Measurements from ENCODE around the gene DNAAF9.

DNA sequence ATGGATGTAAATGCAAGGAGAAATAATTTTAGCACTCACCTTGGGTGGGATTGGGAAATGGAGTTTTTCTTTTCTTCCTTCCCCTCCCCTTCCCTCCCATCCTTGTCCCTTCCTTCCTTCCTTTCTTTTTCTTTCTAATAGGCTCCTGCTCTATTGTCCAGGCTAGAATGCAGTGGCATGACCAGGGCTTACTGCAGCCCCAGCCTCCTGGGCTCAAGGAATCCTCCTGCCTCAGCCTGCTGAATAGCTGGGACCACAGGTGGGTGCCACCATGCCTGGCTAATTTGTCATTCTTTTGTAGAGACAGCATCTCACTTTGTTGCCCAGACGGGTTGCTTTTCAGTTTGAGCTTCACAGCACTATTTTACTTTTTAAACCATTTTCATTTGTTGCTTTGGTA lies 41.9 kb upstream of the DNAAF9 start:
- TF ChIP-seq, protein P1, sequence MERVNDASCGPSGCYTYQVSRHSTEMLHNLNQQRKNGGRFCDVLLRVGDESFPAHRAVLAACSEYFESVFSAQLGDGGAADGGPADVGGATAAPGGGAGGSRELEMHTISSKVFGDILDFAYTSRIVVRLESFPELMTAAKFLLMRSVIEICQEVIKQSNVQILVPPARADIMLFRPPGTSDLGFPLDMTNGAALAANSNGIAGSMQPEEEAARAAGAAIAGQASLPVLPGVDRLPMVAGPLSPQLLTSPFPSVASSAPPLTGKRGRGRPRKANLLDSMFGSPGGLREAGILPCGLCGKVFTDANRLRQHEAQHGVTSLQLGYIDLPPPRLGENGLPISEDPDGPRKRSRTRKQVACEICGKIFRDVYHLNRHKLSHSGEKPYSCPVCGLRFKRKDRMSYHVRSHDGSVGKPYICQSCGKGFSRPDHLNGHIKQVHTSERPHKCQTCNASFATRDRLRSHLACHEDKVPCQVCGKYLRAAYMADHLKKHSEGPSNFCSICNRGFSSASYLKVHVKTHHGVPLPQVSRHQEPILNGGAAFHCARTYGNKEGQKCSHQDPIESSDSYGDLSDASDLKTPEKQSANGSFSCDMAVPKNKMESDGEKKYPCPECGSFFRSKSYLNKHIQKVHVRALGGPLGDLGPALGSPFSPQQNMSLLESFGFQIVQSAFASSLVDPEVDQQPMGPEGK (CRISPR knock-in tag; IDR thresholded peaks at IDR 0.05; ENCODE audit: borderline replicate concordance): no peak
- TF ChIP-seq, protein P2, sequence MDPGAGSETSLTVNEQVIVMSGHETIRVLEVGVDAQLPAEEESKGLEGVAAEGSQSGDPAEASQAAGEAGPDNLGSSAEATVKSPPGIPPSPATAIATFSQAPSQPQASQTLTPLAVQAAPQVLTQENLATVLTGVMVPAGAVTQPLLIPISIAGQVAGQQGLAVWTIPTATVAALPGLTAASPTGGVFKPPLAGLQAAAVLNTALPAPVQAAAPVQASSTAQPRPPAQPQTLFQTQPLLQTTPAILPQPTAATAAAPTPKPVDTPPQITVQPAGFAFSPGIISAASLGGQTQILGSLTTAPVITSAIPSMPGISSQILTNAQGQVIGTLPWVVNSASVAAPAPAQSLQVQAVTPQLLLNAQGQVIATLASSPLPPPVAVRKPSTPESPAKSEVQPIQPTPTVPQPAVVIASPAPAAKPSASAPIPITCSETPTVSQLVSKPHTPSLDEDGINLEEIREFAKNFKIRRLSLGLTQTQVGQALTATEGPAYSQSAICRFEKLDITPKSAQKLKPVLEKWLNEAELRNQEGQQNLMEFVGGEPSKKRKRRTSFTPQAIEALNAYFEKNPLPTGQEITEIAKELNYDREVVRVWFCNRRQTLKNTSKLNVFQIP (CRISPR knock-in tag; IDR thresholded peaks at IDR 0.05; ENCODE audit: borderline replicate concordance, low read depth): no peak
- TF ChIP-seq ESRRG (CRISPR knock-in tag; IDR thresholded peaks at IDR 0.05): no peak
- TF ChIP-seq ZFP3 (CRISPR knock-in tag; IDR thresholded peaks at IDR 0.05): no peak
- TF ChIP-seq ARNTL (CRISPR knock-in tag; IDR thresholded peaks at IDR 0.05; ENCODE audit: borderline replicate concordance, low read depth): no peak
- TF ChIP-seq ZNF565 (CRISPR knock-in tag; conservative IDR thresholded peaks at IDR 0.05; ENCODE audit: low read depth): no peak
- TF ChIP-seq ISL1 (CRISPR knock-in tag; IDR thresholded peaks at IDR 0.05): no peak
- TF ChIP-seq, protein P3, sequence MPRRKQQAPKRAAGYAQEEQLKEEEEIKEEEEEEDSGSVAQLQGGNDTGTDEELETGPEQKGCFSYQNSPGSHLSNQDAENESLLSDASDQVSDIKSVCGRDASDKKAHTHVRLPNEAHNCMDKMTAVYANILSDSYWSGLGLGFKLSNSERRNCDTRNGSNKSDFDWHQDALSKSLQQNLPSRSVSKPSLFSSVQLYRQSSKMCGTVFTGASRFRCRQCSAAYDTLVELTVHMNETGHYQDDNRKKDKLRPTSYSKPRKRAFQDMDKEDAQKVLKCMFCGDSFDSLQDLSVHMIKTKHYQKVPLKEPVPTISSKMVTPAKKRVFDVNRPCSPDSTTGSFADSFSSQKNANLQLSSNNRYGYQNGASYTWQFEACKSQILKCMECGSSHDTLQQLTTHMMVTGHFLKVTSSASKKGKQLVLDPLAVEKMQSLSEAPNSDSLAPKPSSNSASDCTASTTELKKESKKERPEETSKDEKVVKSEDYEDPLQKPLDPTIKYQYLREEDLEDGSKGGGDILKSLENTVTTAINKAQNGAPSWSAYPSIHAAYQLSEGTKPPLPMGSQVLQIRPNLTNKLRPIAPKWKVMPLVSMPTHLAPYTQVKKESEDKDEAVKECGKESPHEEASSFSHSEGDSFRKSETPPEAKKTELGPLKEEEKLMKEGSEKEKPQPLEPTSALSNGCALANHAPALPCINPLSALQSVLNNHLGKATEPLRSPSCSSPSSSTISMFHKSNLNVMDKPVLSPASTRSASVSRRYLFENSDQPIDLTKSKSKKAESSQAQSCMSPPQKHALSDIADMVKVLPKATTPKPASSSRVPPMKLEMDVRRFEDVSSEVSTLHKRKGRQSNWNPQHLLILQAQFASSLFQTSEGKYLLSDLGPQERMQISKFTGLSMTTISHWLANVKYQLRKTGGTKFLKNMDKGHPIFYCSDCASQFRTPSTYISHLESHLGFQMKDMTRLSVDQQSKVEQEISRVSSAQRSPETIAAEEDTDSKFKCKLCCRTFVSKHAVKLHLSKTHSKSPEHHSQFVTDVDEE (CRISPR knock-in tag; IDR thresholded peaks at IDR 0.05): no peak
